Ascending aorta (tissue), 2 donors: ENCODE measurements around the gene FASTKD3. TPM values are rescaled to one million over a fixed set of nuclear protein-coding genes. Genes with fewer than 3 reads are reported as not detected.

Experiments
- DNase-seq, 2 donors: peaks; one replicate each; pipeline ENCODE4 v3.0.0-alpha.2; 2019; ENCODE audit warnings: low spot score in 2 of 2
- H3K27ac ChIP-seq, 2 donors: fragments of 200-600 bp; sonication (generic); one replicate each; pipeline ENCODE4 v1.5.1; 2016 to 2017; ENCODE audit warnings: mild to moderate bottlenecking in 1 of 2
- H3K27me3 ChIP-seq: fragments of 200-600 bp; sonication (generic); one replicate; pipeline ENCODE4 v1.5.1; 2017
- H3K36me3 ChIP-seq, 2 donors: fragments of 200-600 bp; sonication (generic); one replicate each; pipeline ENCODE4 v1.5.1; 2016
- H3K4me1 ChIP-seq, 2 donors: fragments of 200-600 bp; sonication (generic); one replicate each; pipeline ENCODE4 v1.5.1; 2016 to 2017; ENCODE audit warnings: mild to moderate bottlenecking in 1 of 2
- H3K4me3 ChIP-seq, 2 donors: fragments of 200-600 bp; sonication (generic); one replicate each; pipeline ENCODE4 v1.5.1; 2016 to 2017; ENCODE audit warnings: mild to moderate bottlenecking in 1 of 2
- H3K9me3 ChIP-seq, 2 donors: fragments of 200-600 bp; sonication (generic); one replicate each; pipeline ENCODE4 v1.5.1; 2016
- CTCF ChIP-seq, 3 experiments: fragments of 200-600 bp in 2 of 3; fragments of 450-650 bp in 1 of 3; sonication (generic) in 2 of 3; IDR thresholded peaks; one replicate each; pipeline ENCODE4 v1.5.1; 2016 to 2019; ENCODE audit warnings: antibody characterized with exemption in 3 of 3, mild to moderate bottlenecking in 1 of 3, moderate library complexity in 1 of 3
- intact Hi-C: fragments of 100-400 bp; cut with DNase I; formaldehyde crosslinking; loops from one replicate; pipeline ENCODE4 v1.15.1; 2023
- total RNA-seq: library from RNA; depleted of rRNA; stranded (reverse); fragments of >200 nt; gene quantifications from one replicate; pipeline ENCODE4 v1.1.0, GENCODE V29; 2016

Gene FASTKD3
- total RNA-seq, 1 donor from 2014 or later, result not detected

- peak in 1 of 2 donors; percentile 0 for DNase-seq
- Histone ChIP-seq H3K36me3 (peaks cover 0 to 7% of the 10 kb centered on the region in 2 donors), H3K9me3 (no peaks in the 10 kb centered on the region), H3K4me3 (no peak overlapping the region), H3K4me1 (no peaks in the 10 kb centered on the region), H3K27ac (no peak overlapping the region), H3K27me3 (no peaks in the 10 kb centered on the region)
- TF ChIP-seq CTCF (IDR thresholded peaks at IDR 0.05), result no peak
- intact Hi-C loops, result no loop called here
Measured at GRCh38 chr5:7822449-7822848, 46.4 kb downstream of the FASTKD3 start.

- H3K4me3 ChIP-seq, result peak overlapping the region in 1 of 2 donors; percentile 34
- H3K4me1 ChIP-seq, result no peaks in the 10 kb centered on the region
- peaks cover 0 to 3% of the 10 kb centered on the region in 2 donors for H3K36me3 ChIP-seq
- intact Hi-C loops, result loop anchor here (5.0 kb wide), 3 partner anchors 54 to 419 kb away; partner anchors contain the start of gene ADCY2
- no peak overlapping the region for H3K27ac ChIP-seq
- TF ChIP-seq CTCF (IDR thresholded peaks at IDR 0.05), result no peak
- no peaks in the 10 kb centered on the region for H3K9me3 ChIP-seq
- no peaks in the 10 kb centered on the region for H3K27me3 ChIP-seq
- no peak for DNase-seq
Measured at GRCh38 chr5:7816535-7816901, 52.3 kb downstream of the FASTKD3 start.

GRCh38 chr5:7815892-7816534, 52.8 kb downstream of the FASTKD3 start:
- TF ChIP-seq CTCF (IDR thresholded peaks at IDR 0.05), result peak; percentile 69 to 90 (median 80)
- peak; percentile 22 to 90 for DNase-seq
- H3K4me3 ChIP-seq, result peak overlapping the region in 1 of 2 donors; percentile 34

GRCh38 chr5:7814816-7815215, 54.0 kb downstream of the FASTKD3 start:
- peak in 1 of 2 donors; percentile 41 for DNase-seq
- no peak overlapping the region for H3K4me3 ChIP-seq
- H3K4me1 ChIP-seq, result no peaks in the 10 kb centered on the region
- intact Hi-C loops, result loop anchor here (5.0 kb wide), 3 partner anchors 53 to 418 kb away; partner anchors contain the start of gene ADCY2
- H3K27me3 ChIP-seq, result no peaks in the 10 kb centered on the region
- TF ChIP-seq CTCF (IDR thresholded peaks at IDR 0.05), result no peak
- no peaks in the 10 kb centered on the region for H3K9me3 ChIP-seq
- H3K27ac ChIP-seq, result no peak overlapping the region
- H3K36me3 ChIP-seq, result no peaks in the 10 kb centered on the region

More at GRCh38 chr5:7815892-7816534, 52.8 kb downstream of the FASTKD3 start:
- Histone ChIP-seq H3K9me3 (no peaks in the 10 kb centered on the region), H3K27ac (no peak overlapping the region), H3K27me3 (no peaks in the 10 kb centered on the region), H3K36me3 (peaks cover 0 to 3% of the 10 kb centered on the region in 2 donors), H3K4me1 (no peaks in the 10 kb centered on the region)
- intact Hi-C loops, result loop anchor here (5.0 kb wide), 3 partner anchors 54 to 419 kb away; partner anchors contain the start of gene ADCY2

- Histone ChIP-seq H3K27ac (no peak overlapping the region), H3K4me3 (no peak overlapping the region), H3K9me3 (no peaks in the 10 kb centered on the region), H3K4me1 (no peaks in the 10 kb centered on the region), H3K27me3 (no peaks in the 10 kb centered on the region), H3K36me3 (no peaks in the 10 kb centered on the region)
- peak in 1 of 2 donors; percentile 24 for DNase-seq
- no peak for TF ChIP-seq CTCF (IDR thresholded peaks at IDR 0.05)
- intact Hi-C loops, result no loop called here
Measured at GRCh38 chr5:7813576-7813975, 55.3 kb downstream of the FASTKD3 start.
